22Rv1 (cell line): ENCODE measurements around the gene OXA1L.
"Not testable (repeated sequence)": the region's sequence is repeated elsewhere in the genome, so short reads cannot be mapped to it uniquely, and the experiment has no call there.

Experiments
- H3K27ac ChIP-seq: fragments of 450-650 bp; 2 replicates; pipeline ENCODE4 v1.5.1; 2017
- ZFX ChIP-seq: fragments of 450-650 bp; IDR thresholded peaks from 2 replicates; pipeline ENCODE4 v1.6.1; 2017; ENCODE audit warnings: antibody characterized with exemption, borderline replicate concordance
- TF ChIP-seq, protein P1 (sequence below): fragments of 450-650 bp; IDR thresholded peaks from 2 replicates; pipeline ENCODE4 v1.5.1; 2017; ENCODE audit warnings: mild to moderate bottlenecking

The OXA1L gene

DNA sequence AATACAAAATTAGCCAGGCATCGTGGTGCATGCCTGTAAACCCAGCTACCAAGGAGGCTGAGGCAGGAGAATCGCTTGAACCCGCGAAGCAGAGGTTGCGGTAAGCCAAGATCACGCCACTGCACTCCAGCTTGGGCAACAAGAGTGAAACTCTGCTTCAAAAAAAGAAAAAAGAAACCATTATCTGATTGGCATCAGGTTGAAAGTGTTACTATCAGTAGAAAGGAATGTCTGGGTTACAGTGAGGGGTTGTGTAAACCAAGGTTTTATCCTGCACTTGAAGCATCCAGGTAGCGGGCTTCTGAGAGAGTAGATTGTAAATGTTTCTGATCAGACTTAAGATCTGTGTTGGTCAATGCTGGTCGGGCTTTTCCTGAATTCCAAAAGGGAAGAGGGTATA, 14.1 kb upstream of the OXA1L start:
- TF ChIP-seq ZFX: no peak
- TF ChIP-seq, protein P1, sequence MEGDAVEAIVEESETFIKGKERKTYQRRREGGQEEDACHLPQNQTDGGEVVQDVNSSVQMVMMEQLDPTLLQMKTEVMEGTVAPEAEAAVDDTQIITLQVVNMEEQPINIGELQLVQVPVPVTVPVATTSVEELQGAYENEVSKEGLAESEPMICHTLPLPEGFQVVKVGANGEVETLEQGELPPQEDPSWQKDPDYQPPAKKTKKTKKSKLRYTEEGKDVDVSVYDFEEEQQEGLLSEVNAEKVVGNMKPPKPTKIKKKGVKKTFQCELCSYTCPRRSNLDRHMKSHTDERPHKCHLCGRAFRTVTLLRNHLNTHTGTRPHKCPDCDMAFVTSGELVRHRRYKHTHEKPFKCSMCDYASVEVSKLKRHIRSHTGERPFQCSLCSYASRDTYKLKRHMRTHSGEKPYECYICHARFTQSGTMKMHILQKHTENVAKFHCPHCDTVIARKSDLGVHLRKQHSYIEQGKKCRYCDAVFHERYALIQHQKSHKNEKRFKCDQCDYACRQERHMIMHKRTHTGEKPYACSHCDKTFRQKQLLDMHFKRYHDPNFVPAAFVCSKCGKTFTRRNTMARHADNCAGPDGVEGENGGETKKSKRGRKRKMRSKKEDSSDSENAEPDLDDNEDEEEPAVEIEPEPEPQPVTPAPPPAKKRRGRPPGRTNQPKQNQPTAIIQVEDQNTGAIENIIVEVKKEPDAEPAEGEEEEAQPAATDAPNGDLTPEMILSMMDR: no peak
- H3K27ac ChIP-seq: no peak overlapping the region

DNA sequence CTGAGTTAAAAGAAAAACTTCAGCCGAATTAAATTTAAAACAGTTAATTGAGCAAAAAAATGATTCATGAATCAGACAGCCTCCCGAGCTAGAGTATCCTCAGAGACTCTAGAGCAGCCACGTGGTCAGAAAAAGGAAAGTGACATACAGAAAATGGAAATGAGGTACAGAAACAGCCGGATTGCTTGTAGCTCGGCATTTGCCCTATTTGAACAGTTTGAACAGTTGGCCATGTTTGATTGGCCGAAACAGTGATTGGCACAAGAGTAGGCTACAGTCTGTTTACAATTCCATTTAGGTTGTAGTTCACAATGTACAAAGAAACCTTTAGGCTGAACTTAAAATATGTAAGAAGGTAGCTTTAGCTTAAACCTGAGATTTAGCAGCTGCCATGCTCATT, 12.9 kb upstream of the OXA1L start:
- no peak for TF ChIP-seq ZFX
- TF ChIP-seq, protein P1: no peak
- H3K27ac ChIP-seq: no peak overlapping the region

DNA sequence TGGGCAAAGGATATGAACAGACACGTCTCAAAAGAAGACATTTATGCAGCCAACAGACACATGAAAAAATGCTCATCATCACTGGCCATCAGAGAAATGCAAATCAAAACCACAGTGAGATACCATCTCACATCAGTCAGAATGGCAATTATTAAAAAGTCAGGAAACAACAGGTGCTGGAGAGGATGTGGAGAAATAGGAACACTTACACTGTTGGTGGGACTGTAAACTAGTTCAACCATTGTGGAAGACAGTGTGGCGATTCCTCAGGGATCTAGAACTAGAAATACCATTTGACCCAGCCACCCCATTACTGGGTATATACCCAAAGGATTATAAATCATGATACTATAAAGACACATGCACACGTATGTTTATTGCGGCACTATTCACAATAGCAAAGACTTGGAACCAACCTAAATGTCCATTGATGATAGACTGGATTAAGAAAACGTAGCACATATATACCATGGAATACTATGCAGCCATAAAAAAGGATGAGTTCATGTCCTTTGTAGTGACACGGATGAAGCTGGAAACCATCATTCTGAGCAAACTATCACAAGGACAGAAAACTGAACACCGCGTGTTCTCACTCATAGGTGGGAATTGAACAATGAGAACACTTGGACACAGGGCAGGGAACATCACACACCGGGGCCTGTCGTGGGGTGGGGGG, 8.4 kb upstream of the OXA1L start:
- not testable (repeated sequence) for H3K27ac ChIP-seq

DNA sequence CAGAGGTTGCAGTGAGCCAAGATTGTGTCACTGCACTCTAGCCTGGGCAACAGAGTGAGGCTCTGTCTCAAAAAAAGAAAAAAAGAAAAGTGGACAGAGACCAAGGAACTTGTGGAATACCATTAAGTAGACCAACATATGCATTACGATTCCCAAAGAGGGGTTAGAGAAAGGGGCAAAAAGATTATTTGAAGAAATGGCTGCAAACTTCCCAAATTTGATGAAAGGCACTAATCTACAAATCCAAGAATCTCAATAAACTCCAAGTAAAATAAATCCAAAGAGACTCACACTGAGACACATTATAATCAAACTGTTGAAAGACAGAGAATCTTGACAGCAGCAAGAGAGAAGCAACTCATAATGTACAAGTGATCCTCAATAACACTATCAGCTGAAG, 4.8 kb upstream of the OXA1L start:
- TF ChIP-seq, protein P1: no peak
- no peak for TF ChIP-seq ZFX
- no peak overlapping the region for H3K27ac ChIP-seq

DNA sequence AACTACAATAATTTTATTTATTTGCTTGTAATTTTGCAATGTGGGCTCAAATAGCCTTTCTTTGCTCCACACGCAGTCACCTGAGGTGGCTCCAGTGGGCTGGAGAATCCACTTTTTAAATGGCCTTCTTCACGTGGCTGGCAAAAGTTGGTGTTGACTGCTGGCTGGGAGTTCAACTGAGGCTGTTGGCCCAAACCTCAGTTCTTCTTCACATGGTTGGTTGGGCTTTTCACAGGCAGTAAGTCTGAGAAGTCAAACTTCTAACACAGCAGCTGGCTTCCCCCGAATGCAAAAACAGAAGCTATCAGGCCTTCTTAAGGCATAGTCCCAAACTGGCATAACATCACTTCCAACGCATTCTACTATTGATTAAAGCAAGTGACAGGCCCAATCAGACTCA, 2.1 kb upstream of the OXA1L start:
- H3K27ac ChIP-seq: no peak overlapping the region
- TF ChIP-seq ZFX: no peak
- TF ChIP-seq, protein P1: no peak

DNA sequence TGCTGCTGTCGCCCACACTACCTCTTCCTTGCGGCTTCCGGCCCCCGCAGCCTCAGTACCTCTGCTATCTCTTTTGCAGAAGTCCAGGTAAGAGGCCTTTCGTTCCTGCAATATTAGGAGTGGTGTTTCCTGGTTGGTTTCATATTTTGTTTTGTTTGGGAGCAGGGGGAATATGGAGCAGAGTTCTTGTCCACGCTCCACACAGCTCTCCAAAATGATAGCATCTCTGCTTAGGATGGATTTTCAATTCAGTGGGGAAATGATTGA, 768 bp downstream of the OXA1L start:
- TF ChIP-seq, protein P1: no peak
- TF ChIP-seq ZFX: no peak
- peak overlapping the region; percentile 80 for H3K27ac ChIP-seq

DNA sequence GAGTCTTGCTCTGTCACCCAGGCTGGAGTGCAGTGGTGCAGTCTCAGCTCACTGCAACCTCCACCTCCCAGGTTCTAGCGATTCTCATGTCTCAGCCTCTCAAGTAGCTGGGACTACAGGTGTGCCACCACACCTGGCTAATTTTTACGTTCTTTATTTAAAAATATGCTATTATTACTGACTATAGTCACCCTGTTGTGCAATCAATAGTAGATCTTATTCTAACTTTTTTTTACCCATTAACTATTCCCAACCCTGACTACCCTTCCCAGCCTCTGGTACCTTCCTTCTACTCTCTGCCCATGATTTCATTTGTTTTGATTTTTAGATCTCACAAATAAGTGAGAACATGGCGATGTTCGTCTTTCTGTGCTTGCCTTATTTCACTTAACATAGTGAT, 2.5 kb downstream of the OXA1L start:
- TF ChIP-seq ZFX: no peak
- TF ChIP-seq, protein P1: no peak
- H3K27ac ChIP-seq: no peak overlapping the region

DNA sequence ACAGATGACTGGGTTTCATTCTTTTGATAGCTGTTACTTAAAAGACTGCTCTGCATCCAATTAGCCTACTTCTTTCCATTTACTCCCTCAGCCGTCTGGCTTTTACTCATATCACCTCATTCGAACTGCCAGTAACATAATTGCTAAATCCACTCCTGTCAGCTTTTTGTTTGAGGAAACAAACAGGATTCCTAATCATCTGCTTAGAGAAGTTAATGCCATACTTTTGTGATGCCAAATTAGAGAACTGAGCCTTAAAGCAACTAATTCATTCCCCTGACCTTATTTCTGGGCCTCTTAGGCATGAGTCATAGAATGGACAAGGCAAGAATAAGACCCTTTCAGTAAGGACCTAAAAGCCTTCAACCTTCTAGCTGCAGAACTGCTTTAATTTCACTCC, 2.9 kb downstream of the OXA1L start:
- TF ChIP-seq, protein P1: no peak
- TF ChIP-seq ZFX: no peak
- no peak overlapping the region for H3K27ac ChIP-seq
